Fibroblast of skin of back (primary cell): ENCODE data around the gene OTOR. TPM values are rescaled to one million over a fixed set of nuclear protein-coding genes. Genes with fewer than 3 reads are reported as not detected.
A peak's percentile ranks its signal among the peaks of the same experiment; 100 is the strongest.

Source experiments
- DNase-seq: peaks from one replicate; pipeline ENCODE4 v3.0.0-alpha.2; 2013
- polyA plus RNA-seq, 2 experiments: library from polyadenylated mRNA; unstranded; fragments of 120-200 nt; gene quantifications; one replicate each; pipeline ENCODE4 v1.2.1, GENCODE V29; 2013; ENCODE audit not compliant: insufficient read length in 2 of 2

Gene OTOR, protein sequence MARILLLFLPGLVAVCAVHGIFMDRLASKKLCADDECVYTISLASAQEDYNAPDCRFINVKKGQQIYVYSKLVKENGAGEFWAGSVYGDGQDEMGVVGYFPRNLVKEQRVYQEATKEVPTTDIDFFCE
- not detected for polyA plus RNA-seq (2013, experiment 1 of 2; ENCODE audit: insufficient read length)
- polyA plus RNA-seq (2013, experiment 2 of 2; ENCODE audit: insufficient read length): not detected

DNA sequence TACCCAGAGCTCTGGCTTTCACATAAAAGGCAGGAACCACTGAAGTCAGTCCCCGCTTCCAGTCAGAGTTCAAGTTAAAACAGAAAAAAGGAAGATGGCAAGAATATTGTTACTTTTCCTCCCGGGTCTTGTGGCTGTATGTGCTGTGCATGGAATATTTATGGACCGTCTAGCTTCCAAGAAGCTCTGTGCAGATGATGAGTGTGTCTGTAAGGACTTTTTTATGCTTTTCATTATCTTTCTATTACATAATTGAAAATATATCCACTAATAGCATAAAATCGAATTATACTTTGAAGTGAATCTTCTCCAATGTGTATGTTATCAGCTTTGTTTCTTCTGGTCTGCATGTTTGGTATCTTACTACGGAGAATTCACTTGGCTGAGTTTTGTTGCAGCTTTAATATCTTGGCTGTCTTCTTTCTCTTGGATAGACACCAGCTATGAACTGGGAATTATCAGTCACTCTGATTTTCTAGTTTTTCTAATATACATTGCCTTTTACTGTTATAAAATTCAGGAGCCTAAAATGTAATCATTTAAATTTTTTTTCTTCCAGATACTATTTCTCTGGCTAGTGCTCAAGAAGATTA is at the start of gene OTOR:
Gene OTOR, plus strand, starts transcription at position 51 of the 593 bp plus-strand sequence. Its CDS starts 44 bp downstream, at position 95.
- no peak for DNase-seq

DNA sequence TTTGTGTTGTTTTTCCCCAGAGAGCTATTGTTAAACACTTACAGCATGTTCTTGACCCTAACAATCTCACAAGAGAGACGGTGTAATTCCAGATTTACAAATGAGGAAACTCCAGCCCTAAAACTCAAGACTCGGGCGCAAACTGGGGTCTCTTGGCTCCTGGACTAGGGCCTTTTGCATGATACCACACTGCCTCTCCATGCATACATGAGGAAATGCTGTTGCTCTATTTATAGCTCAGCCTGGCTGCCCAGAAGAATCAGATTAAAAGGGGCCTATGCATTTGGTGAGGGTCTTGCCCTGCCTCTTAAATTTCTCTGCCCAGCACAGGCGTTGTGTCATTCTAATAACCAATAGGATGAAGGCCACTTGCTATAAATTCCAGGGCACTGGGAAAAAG is 48.9 kb upstream of the OTOR start:
- DNase-seq: no peak

DNA sequence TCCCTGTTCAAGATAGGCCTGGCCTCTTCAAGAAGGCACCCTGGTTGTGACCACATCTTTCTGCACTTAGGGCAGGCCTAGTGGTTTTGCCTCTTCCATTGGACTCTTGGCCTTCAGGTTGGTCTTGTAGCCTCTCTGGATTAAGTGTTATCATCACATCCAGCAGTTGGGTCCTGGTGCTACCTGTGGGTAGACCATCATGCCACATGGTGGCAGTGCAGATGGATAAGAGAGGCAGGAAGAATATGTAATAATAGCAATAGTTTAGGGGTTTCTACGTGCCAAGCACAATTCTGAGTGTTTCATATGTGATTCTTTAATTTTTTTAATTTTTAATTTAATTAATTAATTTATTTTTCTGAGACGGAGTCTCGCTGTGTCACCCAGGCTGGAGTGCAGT is 46.9 kb upstream of the OTOR start:
- no peak for DNase-seq

DNA sequence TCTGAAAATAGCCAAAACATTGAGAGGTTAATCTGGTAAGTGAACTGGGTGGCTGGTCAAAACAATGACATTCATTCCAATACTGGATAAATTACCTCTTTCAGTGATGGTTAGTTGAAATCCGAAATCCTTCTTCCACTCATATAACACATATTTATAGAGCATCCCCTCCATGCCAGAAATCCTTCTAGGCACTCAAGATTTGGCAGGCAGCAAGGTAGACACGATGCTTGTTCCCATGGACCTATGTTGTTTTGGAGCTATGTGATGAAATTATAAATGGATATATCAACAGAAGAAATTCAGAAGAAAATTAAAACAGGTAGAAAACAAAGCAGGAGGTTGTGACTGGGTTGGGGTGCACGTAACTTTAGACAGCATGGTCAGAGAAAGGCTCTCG is 44.6 kb upstream of the OTOR start:
- DNase-seq: no peak

DNA sequence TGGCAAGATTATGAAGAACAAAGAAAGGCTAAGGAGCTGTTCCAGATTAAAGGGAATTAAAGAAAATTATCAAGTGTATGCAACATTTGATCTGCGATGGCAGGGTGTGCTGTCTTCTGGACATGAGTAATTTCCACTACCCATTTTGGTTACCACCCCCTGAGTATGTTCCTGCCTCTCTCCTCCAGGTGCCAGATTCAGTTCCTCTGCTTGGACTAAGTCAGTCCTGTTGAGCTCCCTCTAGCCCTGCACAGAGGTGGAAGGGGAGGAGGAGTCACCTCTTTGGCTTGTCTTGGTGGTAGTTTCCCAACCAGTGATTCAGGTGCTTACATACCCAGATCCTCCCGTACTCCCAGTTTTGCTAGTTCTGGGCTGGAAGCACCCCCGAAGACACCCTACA is 40.5 kb upstream of the OTOR start:
- no peak for DNase-seq

DNA sequence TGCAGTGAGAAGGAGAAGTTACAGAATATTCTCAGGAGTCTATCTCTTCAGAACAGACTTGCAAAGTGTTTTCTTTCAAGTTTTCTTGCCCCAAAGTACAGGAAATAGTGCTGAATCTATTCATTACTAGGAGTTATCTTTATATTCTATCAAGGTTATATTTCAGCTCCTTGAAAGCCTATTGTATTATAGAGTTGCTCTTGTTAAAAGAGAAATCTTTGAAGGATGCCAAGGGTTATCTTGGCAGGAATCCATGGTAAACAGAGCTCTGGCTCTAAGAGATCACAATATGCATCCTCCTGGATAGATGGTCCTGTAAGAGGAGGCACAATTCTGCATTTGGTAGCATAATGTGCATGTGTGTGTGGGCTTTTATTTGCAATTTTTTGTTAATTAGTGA is 39.6 kb upstream of the OTOR start:
- no peak for DNase-seq

DNA sequence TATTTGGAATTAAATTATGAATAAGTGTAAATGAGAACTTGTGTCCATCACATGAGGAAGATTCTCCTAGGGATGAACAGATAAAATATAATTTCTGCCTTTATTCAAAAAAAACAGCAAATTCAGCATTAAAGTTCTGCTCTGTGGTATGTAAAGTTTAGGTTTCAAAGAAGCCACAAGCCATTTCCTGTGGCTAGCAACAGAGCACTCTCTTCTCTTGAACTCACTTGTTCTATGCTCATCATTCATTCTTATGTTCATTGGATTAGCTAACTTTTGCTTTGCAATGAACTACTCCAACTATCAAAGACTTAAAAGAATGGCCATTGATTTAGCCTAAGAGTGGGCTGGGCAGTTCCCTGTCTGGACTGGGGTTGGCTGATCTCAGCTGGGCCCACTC is 39.1 kb upstream of the OTOR start:
- no peak for DNase-seq

DNA sequence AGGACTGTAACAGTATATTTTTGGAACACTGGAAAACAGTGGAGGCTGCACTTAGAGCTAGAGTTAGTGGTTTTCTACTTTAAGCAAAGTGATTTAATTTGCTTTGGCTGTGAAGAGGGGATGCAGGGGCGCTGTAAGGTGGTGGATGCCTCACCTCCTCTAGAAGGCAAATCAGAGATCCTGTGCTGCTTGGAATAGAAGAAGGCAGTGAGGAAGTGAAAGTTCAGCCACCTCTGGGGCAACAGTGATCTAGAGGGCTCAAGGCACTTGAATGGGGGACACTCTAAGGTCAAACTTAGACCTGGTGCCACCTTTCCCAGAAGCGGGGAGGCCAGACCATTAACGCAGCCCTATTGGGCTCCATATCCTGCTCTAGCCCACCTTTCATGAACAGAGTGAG is 37.4 kb upstream of the OTOR start:
- no peak for DNase-seq

DNA sequence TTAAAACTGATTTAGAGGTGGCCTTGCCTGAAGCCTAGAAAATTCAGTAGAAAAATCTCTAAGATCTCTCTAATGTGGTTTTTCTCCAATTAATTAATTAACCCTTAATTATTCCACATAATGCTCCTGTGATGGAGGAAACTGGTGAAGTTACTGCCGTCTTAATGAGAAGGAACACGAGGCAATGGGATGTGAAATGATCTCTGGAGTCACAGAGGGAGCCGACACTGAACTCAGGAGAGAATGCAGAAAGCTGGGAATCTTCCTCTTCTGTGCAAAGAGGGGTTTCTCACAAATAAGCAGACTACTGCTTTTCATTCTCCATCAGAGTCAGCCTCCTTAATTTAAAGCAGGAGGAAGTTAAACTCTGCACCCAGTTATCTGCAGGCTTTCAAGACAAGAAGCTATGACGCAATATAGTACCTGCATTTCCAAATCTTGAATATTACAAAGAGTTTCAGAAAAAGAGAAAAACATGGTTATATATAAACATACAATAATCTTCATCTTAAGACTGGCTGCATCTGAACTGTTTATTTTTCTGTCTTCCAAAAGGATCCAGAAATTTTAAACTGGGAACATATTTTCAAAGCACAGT is 36.4 kb upstream of the OTOR start:
- no peak for DNase-seq

DNA sequence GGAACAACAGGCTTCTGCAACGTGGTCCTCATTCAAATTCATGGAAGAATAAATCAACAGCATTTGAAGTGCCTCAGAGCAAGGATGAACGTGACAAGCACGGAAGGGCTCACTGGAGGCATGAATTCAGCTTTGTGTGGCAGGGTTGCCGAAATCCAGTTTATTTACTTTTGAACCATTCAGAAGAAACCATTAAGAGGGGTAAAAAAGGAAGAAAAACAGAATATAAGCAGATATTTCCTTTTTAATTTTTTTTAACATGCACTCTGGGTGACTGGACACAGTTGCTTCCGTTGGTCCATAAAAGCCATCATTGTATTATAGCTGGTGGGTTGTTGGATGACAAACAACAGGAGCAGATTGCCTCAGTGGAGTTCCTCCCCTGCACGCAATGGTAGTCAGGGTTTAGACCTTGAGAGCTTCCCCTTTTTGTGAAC is 35.6 kb upstream of the OTOR start:
- no peak for DNase-seq

DNA sequence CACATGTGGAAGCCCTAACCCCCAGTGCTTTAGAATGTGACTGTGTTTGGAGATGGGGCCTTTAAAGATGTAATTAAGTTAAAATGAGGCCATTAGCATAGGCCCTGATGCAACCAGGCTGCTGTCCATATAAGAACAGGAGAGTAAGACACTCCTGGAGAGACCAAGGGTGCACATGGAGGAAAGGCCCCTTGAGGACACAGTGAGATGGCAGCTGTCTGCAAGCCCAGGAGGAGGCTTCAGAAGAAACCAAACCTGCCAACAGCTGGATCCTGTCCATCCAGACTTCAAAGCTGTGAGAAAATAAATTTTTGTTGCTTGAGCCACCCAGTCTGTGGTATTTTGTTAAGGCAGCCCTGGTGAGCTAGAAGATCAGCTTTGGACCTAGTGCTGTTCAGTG is 35.1 kb upstream of the OTOR start:
- DNase-seq: no peak

DNA sequence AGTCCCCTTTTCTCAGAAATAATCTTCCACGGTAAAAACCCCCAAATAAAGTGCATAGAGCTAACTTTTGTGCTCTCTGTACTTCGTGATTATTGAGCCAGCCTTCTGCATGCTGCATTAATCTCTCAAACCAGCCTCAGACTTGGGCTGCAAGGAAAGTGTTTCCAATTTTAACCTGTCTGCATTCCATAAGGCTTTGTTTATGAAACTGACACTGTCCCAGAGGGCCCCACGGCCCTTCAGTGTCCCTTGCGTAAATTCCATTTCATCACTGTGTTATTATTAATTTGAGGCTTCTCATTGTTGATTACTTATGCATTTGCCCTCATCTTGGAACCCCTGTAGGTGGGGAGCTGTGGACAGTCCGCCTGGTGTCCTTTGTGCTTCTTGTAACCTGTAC is 33.9 kb upstream of the OTOR start:
- no peak for DNase-seq

DNA sequence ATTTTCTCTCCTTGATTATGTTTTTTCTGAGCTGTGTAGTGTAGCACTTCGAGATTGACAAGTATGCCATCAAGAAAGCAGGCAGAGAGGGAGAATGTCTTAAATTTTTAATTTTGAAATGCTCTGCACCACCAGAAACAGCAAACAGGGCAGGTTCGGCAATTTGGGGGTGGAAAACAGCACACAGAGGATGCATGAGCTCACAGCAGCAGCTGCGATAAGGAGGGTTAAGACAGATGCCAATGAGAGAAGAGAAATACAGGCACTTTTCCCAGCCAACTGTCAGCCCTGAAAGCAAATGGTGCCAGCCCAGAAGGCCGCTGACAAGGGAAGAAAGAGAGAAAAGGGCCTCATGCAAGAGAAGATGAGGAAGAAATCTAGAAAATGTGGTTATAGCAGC is 33.4 kb upstream of the OTOR start:
- DNase-seq: no peak

DNA sequence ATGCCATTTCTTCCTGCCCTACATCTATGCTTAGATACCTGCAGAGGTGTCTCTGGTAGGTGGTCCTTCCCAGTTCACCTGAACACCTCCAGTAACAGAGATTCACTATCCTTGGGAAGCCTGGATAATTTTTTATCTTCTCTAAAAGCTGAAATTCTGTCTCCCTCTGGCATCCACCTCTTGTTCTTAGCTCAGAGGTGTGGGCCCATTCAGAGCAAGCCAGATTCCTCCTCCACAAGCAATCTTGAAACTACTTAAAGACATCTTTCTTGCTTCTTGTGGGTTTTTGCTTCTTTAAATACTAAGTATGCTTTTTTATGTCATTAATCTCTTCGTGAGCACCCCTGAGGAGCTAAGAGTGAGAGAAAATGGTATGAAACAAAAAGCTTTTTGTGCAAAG is 28.7 kb upstream of the OTOR start:
- no peak for DNase-seq

DNA sequence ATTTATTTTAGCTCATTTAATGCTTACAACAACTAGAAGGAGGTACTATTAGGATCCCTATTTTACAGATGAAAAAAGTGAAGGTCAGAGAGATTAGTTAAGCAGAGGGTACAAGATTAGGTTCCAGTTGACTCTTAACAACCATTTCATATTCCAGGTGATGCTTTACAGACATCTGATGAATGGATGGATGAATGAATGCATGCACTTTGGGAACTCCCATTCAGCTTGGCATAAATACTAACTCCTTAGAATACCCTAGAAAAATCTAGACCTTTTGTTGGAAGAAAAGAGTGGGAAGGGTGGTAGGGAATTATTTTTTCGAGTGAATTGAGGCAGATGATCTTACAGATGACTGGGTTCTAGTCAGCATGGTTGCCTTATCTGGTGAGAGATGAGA is 19.1 kb upstream of the OTOR start:
- DNase-seq: no peak

DNA sequence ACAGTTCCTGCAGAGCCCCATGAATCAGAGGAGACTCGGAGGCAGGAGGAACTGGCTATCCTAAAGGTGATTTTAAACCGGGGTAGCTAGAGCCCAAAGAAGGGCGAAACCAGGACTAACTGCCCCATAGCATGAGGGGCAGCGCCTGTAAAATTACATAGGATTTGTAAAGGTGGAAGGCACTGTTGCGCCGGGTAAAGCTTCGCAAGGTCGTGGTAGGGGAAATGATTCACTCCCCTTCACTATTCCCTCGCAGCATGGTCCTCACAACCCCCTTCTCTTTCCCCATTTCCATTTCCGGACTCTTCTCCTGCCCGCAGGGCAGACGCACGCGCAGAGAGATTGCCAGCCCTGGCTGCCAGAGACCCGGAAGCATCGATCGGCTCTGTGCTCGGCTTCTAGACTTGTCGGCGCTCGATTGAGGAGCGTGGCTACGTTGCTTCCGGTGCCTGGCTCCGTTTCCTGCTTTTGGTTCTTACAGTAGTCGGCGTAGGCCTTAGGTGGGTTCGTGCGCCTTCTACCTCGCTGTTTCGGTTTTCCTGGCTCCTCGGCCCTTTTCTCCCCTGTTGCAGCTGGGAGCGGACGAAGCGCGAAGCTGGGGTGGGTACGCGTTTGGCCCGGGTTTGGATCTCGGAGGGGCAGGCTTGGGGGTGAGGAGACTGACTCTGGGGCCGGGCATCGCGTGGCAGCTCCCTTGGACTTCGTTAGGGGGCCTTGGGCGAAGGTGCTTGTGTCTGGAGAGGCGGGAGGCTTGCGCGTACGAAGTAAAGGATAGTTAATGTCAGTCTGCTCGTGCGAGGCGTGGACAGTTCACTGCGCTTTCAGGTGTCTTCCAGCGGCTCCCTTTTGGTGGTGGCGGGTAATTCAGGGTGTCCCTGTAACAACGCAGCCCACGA is 18.3 kb upstream of the OTOR start, which contains the start of gene SNRPB2:
Gene SNRPB2, plus strand, starts transcription at position 462 of the 896 bp plus-strand sequence. CDS start 1,677 bp downstream, outside the sequence.
- DNase-seq: peak; percentile 97

DNA sequence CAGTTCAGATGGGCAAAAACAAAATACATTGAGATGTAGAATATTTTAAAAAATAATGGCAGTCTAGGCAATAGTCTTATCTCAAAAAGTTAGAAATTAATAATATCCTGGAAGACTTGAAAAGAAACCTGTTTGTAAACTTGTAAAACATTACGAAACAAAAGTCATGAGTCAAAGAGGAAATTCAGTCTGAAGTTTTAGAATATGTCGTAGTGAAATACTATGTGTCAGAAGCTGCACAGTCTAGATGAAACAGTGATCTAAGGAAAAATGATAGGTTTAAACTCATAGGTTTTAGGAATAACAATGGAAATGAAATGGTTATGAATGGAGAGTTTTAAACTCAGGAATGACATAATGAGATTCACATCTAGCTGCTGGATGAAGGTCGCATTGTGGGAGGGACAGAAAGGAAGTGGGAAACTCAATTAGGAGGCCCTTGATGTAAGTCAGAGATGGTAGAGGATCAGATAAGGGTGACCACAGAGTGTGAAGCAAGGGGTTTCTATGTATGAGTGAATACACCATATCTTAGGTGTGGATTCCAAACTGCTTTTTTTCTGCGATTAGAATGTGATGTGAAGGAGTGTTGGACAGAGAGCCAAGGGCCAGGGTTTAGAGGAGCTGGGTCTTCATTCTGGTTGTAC is 15.5 kb upstream of the OTOR start:
- DNase-seq: no peak

DNA sequence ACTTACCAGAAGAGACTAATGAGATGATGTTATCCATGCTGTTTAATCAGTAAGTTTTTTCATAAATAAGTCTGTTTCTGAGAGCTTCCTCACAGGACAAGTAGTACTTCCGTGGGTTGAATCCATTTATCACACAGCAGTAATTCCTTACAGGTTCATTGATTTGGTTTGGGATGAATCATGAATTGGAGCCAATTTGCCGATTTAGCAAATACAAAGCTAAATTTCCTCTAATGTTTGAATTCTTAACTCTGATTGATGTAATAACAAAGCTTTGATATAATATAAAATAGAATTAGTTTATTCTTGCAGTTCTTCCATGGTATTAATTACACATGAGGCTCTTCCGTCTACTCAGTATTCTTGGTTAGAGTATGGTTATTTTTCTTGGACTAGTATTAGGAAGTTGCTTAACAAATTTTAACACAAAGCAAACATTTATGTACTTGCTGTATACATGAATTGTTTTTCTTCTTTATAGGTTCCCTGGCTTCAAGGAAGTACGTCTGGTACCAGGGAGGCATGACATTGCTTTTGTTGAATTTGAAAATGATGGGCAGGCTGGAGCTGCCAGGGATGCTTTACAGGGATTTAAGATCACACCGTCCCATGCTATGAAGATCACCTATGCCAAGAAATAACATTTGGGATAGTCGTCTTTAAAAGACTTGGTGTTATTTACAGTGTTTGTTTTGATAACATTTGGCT is 7.6 kb upstream of the OTOR start:
- no peak for DNase-seq

DNA sequence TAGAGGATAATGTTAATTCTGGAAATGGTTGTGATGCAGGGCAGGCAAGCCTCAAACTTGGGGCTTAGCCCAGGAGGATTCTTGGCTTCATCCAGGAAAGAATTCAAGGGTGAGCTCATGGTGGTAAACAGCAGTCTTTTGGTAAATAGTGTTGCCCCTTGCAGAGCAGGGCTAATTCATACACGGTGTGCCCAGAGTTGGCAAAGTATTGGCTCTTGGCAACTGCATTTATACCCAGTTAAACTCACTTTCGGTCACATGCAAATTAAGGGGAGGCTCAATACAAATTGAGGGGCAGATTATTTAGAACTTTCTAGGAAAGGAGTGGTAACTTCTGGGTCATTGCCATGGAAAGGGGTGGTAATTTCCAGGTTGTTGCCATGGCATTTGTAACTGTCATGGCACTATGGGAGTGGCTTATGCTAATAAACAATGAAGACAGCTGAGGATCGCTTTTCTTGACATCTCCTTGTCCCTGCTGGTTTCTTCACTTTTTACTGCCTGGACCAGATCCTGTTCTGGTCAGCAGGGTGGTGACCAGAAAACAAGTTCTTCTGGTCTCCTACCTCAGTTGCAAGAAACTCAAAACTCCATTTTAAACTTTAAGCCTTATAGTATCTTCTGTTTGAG is 3.9 kb upstream of the OTOR start:
- no peak for DNase-seq

DNA sequence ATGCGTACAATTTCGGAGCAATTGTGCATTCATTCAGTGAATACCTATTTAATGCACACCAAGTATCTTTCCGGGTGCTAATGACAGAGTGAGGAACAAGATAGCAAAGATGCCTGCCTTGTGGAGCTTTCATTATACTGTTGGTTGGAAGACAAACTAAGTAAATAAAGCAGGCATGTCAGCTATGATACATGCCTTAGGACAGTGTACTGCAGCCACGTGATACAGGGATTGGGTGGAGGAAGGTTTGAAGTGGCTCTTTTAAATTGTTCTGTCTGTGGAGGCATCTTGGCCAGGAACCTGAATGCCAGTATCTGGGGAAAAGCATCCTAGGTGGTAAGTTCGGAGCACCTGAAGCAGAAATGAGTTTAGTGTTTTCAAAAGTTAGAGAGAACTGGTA is 3.0 kb upstream of the OTOR start:
- DNase-seq: no peak

DNA sequence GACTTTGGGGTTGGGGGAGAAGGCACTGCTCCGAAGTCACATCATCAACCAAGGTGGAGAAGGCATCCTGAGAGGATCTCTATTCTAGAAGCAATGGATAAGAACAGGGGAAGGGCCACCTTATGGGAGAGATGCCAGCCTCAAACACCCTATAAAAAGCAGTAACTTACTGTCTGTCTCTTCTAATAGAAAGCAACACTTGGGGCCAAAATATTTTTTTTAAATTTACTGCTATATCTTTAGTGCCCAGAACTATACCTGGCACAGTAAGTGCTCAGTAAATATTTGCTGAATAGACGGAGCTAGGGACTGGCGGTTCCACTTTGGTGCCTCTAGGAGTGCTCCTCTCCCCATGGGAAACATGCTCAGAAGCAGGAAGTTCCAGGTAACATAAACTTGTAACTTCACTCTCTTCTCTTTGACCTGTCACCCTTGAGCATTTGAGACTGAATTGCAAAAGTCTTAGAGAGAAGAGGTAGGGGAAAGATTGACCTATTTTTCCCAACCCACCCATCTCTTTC is 807 bp upstream of the OTOR start:
- no peak for DNase-seq
